Measurements from ENCODE around the gene GPATCH3. TPM values are rescaled to one million over a fixed set of nuclear protein-coding genes. Genes with fewer than 3 reads are reported as not detected.

GPATCH3 gene
- total RNA-seq, 1 donor from 2014 or later, result 23.4 TPM

DNA sequence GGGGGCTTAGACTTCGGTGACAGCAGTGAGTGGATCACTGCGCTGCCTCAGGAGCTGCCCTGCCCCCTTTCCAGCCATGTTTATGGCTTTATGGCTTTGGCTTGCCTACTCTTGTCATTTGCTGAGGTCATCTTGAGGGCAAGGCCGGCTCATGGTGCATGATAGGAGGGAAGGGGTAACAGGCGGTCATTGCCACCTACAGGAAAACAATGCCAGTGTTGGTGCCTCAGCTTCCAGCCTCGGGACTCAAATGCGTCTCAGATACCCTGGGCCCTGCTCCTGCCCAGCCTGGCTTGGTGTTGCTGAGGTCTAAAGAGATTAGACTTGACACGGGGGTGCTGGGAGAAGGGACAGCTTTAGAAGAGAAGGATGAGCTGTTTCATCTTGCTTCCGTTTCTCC is 45.5 kb upstream of the GPATCH3 start:
- Mint-ChIP-seq H3K27me3 (ENCODE audit: unreplicated experiment) (peaks cover 1% of the 10 kb centered on the region), H3K4me1 (ENCODE audit: unreplicated experiment) (no peaks in the 10 kb centered on the region), H3K36me3 (ENCODE audit: low read depth, unreplicated experiment) (peaks cover 22% of the 10 kb centered on the region), H3K4me3 (ENCODE audit: unreplicated experiment) (peak overlapping the region; percentile 42), H3K9me3 (ENCODE audit: unreplicated experiment) (no peaks in the 10 kb centered on the region), H3K27ac (ENCODE audit: unreplicated experiment) (no peak overlapping the region)
- no peak for DNase-seq (ENCODE audit: low spot score)
- TF ChIP-seq, protein P1, sequence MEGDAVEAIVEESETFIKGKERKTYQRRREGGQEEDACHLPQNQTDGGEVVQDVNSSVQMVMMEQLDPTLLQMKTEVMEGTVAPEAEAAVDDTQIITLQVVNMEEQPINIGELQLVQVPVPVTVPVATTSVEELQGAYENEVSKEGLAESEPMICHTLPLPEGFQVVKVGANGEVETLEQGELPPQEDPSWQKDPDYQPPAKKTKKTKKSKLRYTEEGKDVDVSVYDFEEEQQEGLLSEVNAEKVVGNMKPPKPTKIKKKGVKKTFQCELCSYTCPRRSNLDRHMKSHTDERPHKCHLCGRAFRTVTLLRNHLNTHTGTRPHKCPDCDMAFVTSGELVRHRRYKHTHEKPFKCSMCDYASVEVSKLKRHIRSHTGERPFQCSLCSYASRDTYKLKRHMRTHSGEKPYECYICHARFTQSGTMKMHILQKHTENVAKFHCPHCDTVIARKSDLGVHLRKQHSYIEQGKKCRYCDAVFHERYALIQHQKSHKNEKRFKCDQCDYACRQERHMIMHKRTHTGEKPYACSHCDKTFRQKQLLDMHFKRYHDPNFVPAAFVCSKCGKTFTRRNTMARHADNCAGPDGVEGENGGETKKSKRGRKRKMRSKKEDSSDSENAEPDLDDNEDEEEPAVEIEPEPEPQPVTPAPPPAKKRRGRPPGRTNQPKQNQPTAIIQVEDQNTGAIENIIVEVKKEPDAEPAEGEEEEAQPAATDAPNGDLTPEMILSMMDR (IDR thresholded peaks at IDR 0.05; ENCODE audit: unreplicated experiment), result no peak

DNA sequence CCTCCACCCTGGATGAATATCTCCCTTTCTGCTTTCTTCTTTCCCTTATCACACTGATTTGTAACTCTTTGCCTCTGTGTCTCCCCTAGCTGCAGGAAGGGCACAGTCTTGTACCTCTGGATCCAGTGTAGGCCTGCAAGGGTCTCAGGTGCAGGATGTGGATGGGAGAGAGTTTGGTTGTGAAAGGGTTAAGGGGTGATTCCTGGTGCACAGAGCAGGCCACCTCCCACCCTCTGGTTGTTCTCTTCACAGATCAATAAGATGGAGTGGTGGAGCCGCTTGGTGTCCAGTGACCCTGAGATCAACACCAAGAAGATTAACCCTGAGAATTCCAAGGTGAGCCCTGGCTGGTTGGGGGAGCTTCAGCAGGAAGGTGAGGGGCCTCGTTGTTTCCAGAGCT is 44.9 kb upstream of the GPATCH3 start:
- Mint-ChIP-seq H3K36me3 (ENCODE audit: low read depth, unreplicated experiment) (peaks cover 22% of the 10 kb centered on the region), H3K4me1 (ENCODE audit: unreplicated experiment) (no peaks in the 10 kb centered on the region), H3K4me3 (ENCODE audit: unreplicated experiment) (no peak overlapping the region), H3K27ac (ENCODE audit: unreplicated experiment) (no peak overlapping the region), H3K27me3 (ENCODE audit: unreplicated experiment) (peaks cover 1% of the 10 kb centered on the region), H3K9me3 (ENCODE audit: unreplicated experiment) (no peaks in the 10 kb centered on the region)
- no peak for DNase-seq (ENCODE audit: low spot score)
- TF ChIP-seq, protein P1 (IDR thresholded peaks at IDR 0.05; ENCODE audit: unreplicated experiment), result no peak

DNA sequence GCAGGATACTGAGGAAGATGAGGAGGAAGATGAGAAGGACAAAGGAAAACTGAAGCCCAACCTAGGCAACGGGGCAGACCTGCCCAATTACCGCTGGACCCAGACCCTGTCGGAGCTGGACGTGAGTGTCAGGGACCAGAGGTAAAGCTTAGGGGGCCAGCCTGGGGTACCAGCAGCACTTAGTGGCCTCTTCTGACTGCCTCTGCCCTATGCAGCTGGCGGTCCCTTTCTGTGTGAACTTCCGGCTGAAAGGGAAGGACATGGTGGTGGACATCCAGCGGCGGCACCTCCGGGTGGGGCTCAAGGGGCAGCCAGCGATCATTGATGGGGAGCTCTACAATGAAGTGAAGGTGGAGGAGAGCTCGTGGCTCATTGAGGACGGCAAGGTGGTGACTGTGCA is 42.4 kb upstream of the GPATCH3 start:
- Mint-ChIP-seq H3K9me3 (ENCODE audit: unreplicated experiment) (no peaks in the 10 kb centered on the region), H3K4me1 (ENCODE audit: unreplicated experiment) (no peaks in the 10 kb centered on the region), H3K4me3 (ENCODE audit: unreplicated experiment) (no peak overlapping the region), H3K36me3 (ENCODE audit: low read depth, unreplicated experiment) (peaks cover 22% of the 10 kb centered on the region), H3K27ac (ENCODE audit: unreplicated experiment) (no peak overlapping the region), H3K27me3 (ENCODE audit: unreplicated experiment) (peaks cover 1% of the 10 kb centered on the region)
- no peak for DNase-seq (ENCODE audit: low spot score)
- TF ChIP-seq, protein P1 (IDR thresholded peaks at IDR 0.05; ENCODE audit: unreplicated experiment), result no peak

DNA sequence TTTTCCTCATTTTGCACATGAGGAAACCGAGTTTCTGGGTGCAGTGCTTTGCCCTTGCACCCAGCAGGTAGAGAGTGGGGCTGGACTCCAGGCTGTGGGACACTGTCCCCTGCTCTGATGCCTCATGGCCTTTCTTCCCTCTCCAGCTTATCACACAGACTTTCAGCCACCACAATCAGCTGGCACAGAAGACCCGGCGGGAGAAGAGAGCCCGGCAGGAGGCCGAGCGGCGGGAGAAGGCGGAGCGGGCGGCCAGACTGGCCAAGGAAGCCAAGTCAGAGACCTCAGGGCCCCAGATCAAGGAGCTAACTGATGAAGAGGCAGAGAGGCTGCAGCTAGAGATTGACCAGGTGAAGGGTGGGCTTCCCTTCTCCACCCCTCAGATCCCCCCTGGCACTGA is 41.0 kb upstream of the GPATCH3 start:
- Mint-ChIP-seq H3K27ac (ENCODE audit: unreplicated experiment) (no peak overlapping the region), H3K36me3 (ENCODE audit: low read depth, unreplicated experiment) (peaks cover 22% of the 10 kb centered on the region), H3K4me1 (ENCODE audit: unreplicated experiment) (no peaks in the 10 kb centered on the region), H3K4me3 (ENCODE audit: unreplicated experiment) (no peak overlapping the region), H3K27me3 (ENCODE audit: unreplicated experiment) (peaks cover 1% of the 10 kb centered on the region), H3K9me3 (ENCODE audit: unreplicated experiment) (no peaks in the 10 kb centered on the region)
- DNase-seq (ENCODE audit: low spot score), result no peak
- TF ChIP-seq, protein P1 (IDR thresholded peaks at IDR 0.05; ENCODE audit: unreplicated experiment), result no peak

GRCh38 chr1:26938659-26939025 is 38.4 kb upstream of the GPATCH3 start:
- Mint-ChIP-seq H3K27ac (ENCODE audit: unreplicated experiment) (no peak overlapping the region), H3K36me3 (ENCODE audit: low read depth, unreplicated experiment) (peaks cover 18% of the 10 kb centered on the region), H3K4me1 (ENCODE audit: unreplicated experiment) (no peaks in the 10 kb centered on the region), H3K27me3 (ENCODE audit: unreplicated experiment) (peaks cover 1% of the 10 kb centered on the region), H3K9me3 (ENCODE audit: unreplicated experiment) (no peaks in the 10 kb centered on the region), H3K4me3 (ENCODE audit: unreplicated experiment) (peak overlapping the region; percentile 38)
- DNase-seq (ENCODE audit: low spot score), result no peak
- TF ChIP-seq, protein P1 (IDR thresholded peaks at IDR 0.05; ENCODE audit: unreplicated experiment), result no peak
